ENCODE results near the gene DLGAP1. TPM values are rescaled to one million over a fixed set of nuclear protein-coding genes. Genes with fewer than 3 reads are reported as not detected.
A peak's percentile ranks its signal among the peaks of the same experiment; 100 is the strongest.

Gene DLGAP1
- total and polyA plus RNA-seq, 3 donors from 2014 or later = 18.6 to 93.8 (median 69.1) TPM

DNA sequence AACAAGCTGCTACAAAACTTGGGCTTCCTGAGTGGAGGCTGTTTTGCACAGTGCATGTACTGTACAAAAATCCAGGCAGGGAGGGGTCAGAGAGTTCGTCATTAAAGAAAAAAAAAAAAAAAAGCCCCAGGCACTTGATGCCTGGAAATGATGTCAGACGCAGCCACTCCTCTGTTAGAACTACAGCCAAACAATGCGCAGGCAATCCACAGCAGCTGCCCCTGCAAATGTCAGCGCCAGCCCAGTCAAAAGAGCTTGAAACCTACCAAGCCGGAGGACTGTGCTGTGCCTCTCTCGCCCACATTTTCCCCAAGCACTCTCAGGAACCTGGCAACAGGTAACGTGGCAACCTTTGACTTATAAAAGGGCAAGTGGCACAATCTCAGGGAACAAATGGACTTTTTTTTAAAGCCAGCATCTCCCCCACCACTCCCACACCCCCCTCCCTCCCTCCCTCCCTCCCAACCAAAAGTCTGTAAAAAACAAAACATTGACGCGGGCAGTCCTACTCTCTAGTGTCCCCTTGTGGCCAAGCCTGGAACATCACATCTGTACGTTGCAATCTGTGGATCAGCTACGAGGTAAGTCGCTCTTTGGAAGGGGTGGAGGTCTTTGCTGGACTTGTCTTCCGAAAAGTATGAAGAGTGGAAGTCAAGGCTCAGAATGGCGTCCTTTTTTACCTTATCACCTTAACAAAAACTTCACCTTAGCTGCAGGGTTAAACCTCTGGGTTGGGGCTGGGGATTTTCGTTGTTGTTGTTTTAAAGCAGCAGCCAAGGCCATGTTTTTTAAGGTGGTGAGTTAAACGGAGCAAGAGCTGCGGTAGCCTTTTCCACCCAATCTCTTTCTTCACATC, 861.0 kb downstream of the DLGAP1 start:
- no peaks in the 10 kb centered on the region for H3K27me3 ChIP-seq
- H3K4me3 ChIP-seq = peak overlapping the region; percentile 46 to 67
- peak; percentile 95 for DNase-seq
- intact Hi-C loops (cut with DNase I; ENCODE audit: low total_unique reads) = no loop called here
- 0 to 1% methylated on average over 17 of the region's 17 CpGs for WGBS, 2 donors
- H3K36me3 ChIP-seq (ENCODE audit: low read depth, missing control alignments) = no peaks in the 10 kb centered on the region
- no peaks in the 10 kb centered on the region for H3K9me3 ChIP-seq
- no peak for TF ChIP-seq POLR2A (IDR thresholded peaks at IDR 0.05)
- TF ChIP-seq, protein P1, sequence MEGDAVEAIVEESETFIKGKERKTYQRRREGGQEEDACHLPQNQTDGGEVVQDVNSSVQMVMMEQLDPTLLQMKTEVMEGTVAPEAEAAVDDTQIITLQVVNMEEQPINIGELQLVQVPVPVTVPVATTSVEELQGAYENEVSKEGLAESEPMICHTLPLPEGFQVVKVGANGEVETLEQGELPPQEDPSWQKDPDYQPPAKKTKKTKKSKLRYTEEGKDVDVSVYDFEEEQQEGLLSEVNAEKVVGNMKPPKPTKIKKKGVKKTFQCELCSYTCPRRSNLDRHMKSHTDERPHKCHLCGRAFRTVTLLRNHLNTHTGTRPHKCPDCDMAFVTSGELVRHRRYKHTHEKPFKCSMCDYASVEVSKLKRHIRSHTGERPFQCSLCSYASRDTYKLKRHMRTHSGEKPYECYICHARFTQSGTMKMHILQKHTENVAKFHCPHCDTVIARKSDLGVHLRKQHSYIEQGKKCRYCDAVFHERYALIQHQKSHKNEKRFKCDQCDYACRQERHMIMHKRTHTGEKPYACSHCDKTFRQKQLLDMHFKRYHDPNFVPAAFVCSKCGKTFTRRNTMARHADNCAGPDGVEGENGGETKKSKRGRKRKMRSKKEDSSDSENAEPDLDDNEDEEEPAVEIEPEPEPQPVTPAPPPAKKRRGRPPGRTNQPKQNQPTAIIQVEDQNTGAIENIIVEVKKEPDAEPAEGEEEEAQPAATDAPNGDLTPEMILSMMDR (IDR thresholded peaks at IDR 0.05) = peak; percentile 85 to 97 (median 94)
- H3K4me1 ChIP-seq = peaks cover 50% of the 10 kb centered on the region
- peak overlapping the region; percentile 96 for H3K27ac ChIP-seq

DNA sequence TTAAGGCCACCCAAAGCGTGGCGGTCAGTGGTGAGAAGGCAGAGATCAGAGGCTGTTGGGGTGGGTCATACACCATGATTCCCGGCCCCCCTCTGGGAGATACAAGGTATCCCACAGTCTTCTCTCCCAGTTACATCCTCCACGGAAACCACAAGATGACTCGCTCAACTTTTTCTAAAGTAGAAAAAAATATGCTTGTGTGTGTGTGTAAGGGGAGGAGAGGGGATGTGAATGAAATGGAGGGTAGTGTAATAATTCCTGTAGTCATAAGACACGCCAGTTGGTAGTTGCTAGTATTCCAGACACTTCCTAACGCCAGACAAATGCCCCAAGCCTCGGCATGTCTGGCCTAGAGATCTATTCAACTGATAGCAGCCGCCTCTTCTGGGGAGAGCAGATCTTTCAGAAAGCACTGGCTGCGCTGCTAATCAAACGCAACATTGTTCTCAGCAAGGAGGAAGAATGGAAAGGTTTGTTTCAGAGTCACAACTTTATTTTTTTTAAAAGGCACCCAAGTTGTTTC, 861.7 kb downstream of the DLGAP1 start:
- Histone ChIP-seq H3K27me3 (no peaks in the 10 kb centered on the region), H3K27ac (peak overlapping the region; percentile 96), H3K4me3 (peak overlapping the region; percentile 46 to 67), H3K4me1 (peaks cover 47% of the 10 kb centered on the region), H3K9me3 (no peaks in the 10 kb centered on the region), H3K36me3 (ENCODE audit: low read depth, missing control alignments) (no peaks in the 10 kb centered on the region)
- no peak for TF ChIP-seq POLR2A (IDR thresholded peaks at IDR 0.05)
- TF ChIP-seq, protein P1 (IDR thresholded peaks at IDR 0.05) = no peak
- 5 to 6% methylated on average over 11 of the region's 11 CpGs for WGBS, 2 donors
- intact Hi-C loops (cut with DNase I; ENCODE audit: low total_unique reads) = no loop called here
- peak; percentile 85 for DNase-seq

DNA sequence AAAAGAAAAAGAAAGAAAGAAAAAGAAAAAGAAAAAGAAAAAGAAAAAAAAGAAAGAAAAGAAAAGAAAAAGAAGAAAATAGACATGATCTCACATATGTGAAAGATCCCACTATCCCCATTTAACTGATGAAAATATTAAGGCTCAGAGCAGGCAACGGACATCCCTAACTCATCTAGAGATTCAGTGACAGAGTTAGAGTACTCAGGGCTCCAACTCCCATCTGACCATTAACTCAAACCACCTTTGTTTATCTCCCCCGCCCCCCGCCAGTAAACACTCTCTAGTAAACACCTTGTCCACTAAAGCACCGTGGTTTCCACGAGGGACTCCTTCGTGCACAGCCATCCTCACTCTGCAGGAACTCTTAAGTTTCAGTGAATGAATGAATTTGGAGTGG, 862.2 kb downstream of the DLGAP1 start:
- Histone ChIP-seq H3K27ac (peak overlapping the region; percentile 96), H3K36me3 (ENCODE audit: low read depth, missing control alignments) (no peaks in the 10 kb centered on the region), H3K9me3 (no peaks in the 10 kb centered on the region), H3K4me3 (no peak overlapping the region), H3K4me1 (peaks cover 41% of the 10 kb centered on the region), H3K27me3 (no peaks in the 10 kb centered on the region)
- intact Hi-C loops (cut with DNase I; ENCODE audit: low total_unique reads) = no loop called here
- TF ChIP-seq POLR2A (IDR thresholded peaks at IDR 0.05) = no peak
- TF ChIP-seq, protein P1 (IDR thresholded peaks at IDR 0.05) = no peak
- WGBS, 2 donors = 41 to 42% methylated on average over 6 of the region's 6 CpGs
- DNase-seq = no peak

DNA sequence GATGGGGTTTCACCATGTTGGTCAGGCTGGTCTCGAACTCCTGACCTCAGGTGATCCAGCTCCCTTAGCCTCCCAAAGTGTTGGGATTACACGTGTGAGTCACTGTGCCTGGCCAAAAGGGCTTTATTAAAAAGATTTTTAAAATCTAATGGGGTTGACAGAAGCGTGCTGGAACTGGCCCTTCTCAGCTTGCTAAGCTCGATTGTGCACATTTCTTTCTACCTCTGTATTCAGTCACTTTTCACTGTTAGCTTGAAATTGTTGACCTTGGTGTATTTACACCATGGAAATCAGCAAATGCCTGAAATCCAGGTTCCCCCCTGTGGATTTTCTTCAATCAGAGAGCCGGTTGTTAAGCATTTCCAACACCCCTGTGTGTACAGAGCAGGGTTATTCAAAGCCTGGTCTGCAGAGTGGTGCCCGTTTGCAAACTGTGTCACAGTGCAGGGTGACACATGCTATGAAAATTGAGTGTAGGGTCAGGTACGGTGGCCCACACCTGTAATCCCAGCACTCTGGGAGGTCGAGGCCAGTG, 864.9 kb downstream of the DLGAP1 start:
- TF ChIP-seq, protein P1 (IDR thresholded peaks at IDR 0.05) = no peak
- no peak for TF ChIP-seq POLR2A (IDR thresholded peaks at IDR 0.05)
- peaks cover 28% of the 10 kb centered on the region for H3K4me1 ChIP-seq

More for the DNA sequence above, 864.9 kb downstream of the DLGAP1 start:
- intact Hi-C loops (cut with DNase I; ENCODE audit: low total_unique reads) = no loop called here
- Histone ChIP-seq H3K4me3 (no peak overlapping the region), H3K27ac (no peak overlapping the region), H3K36me3 (ENCODE audit: low read depth, missing control alignments) (no peaks in the 10 kb centered on the region), H3K27me3 (no peaks in the 10 kb centered on the region), H3K9me3 (no peaks in the 10 kb centered on the region)
- 91 to 92% methylated on average over 8 of the region's 8 CpGs for WGBS, 2 donors
- no peak for DNase-seq

Data from testis (tissue), 3 donors.